K562 (cell line): ENCODE measurements around the gene CAPZB. TPM values are rescaled to one million over a fixed set of nuclear protein-coding genes. Genes with fewer than 3 reads are reported as not detected.

Experiments used
- BCOR ChIP-seq: fragments of 450-650 bp; IDR thresholded peaks from 2 replicates; pipeline ENCODE4 v1.6.1; 2016
- CC2D1A ChIP-seq: fragments of 450-650 bp; IDR thresholded peaks from 2 replicates; pipeline ENCODE4 v1.6.1; 2017; ENCODE audit warnings: mild to moderate bottlenecking
- FOXJ3 ChIP-seq: sonication (generic); formaldehyde crosslinking; IDR thresholded peaks from 2 replicates; pipeline ENCODE4 v1.4.0; 2020; ENCODE audit warnings: mild to moderate bottlenecking, missing genetic modification reagents
- FOXP1 ChIP-seq: sonication (generic); formaldehyde crosslinking; IDR thresholded peaks from 2 replicates; pipeline ENCODE4 v1.8.0; 2022; ENCODE audit warnings: mild to moderate bottlenecking, missing genetic modification reagents
- MXI1 ChIP-seq: IDR thresholded peaks from 2 replicates; pipeline ENCODE4 v1.6.1; 2011; ENCODE audit warnings: low read depth, mild to moderate bottlenecking, improper control_type of control experiment, low read length
- PHB ChIP-seq: fragments of 250-450 bp; sonication (Bioruptor Pico); IDR thresholded peaks from 2 replicates; pipeline ENCODE4 v1.5.0; 2021
- POU5F1 ChIP-seq: fragments of 150-350 bp; IDR thresholded peaks from 2 replicates; pipeline ENCODE4 v1.6.1; 2014; ENCODE audit warnings: borderline replicate concordance, low read length, low read depth, mild to moderate bottlenecking; ENCODE audit not compliant: partially characterized antibody
- RB1 ChIP-seq: fragments of 450-650 bp; IDR thresholded peaks from 2 replicates; pipeline ENCODE4 v1.6.1; 2017; ENCODE audit warnings: low read depth, mild to moderate bottlenecking
- RCOR1 ChIP-seq, 2 experiments: IDR thresholded peaks; 2 replicates each; pipeline ENCODE4 v1.6.1; 2012; ENCODE audit warnings: low read depth in 2 of 2, low read length in 2 of 2, borderline replicate concordance in 1 of 2, improper control_type of control experiment in 1 of 2
- RHOXF2B ChIP-seq: fragments of 250-450 bp; sonication (Bioruptor Pico); conservative IDR thresholded peaks from 2 replicates; pipeline ENCODE4 v1.5.1; 2021
- SLC30A9 ChIP-seq: fragments of 250-450 bp; sonication (Bioruptor Pico); IDR thresholded peaks from 2 replicates; pipeline ENCODE4 v1.8.0; 2022; ENCODE audit warnings: mild to moderate bottlenecking, moderate library complexity
- TRIM28 ChIP-seq: fragments of 450-650 bp; IDR thresholded peaks from 2 replicates; pipeline ENCODE4 v1.6.1; 2017
- ZFP1 ChIP-seq: fragments of 450-650 bp; formaldehyde crosslinking; IDR thresholded peaks from 2 replicates; pipeline ENCODE4 v1.4.0; 2020; ENCODE audit warnings: mild to moderate bottlenecking, mixed read lengths
- ZFPM2 ChIP-seq: fragments of 250-450 bp; sonication (Bioruptor Pico); IDR thresholded peaks from 2 replicates; pipeline ENCODE4 v1.5.1; 2022; ENCODE audit warnings: mild to moderate bottlenecking
- ZNF224 ChIP-seq: sonication (generic); formaldehyde crosslinking; IDR thresholded peaks from 2 replicates; pipeline ENCODE4 v1.8.0; 2022; ENCODE audit warnings: mild to moderate bottlenecking, missing genetic modification reagents
- ZNF407 ChIP-seq: fragments of 450-650 bp; IDR thresholded peaks from 2 replicates; pipeline ENCODE4 v1.6.1; 2016; ENCODE audit warnings: low read depth
- ZNF780A ChIP-seq: fragments of 250-450 bp; sonication (Bioruptor Pico); IDR thresholded peaks from 2 replicates; pipeline ENCODE4 v1.5.0; 2021; ENCODE audit warnings: mild to moderate bottlenecking
- polyA plus RNA-seq, 8 experiments: library from polyadenylated mRNA; depleted of rRNA in 4 of 8; stranded (reverse) in 5 of 8; unstranded in 3 of 8; fragments of >200 nt; fragmentation: Nextera tagmentation in 2 of 8; fragmentation: Illumina TruSeq in 1 of 8; extraction: Ambion mirVana in 2 of 8; extraction: Trizol in 1 of 8; gene quantifications; 2 replicates each; pipeline versions ENCODE4 v1.2.1 to v1.2.3, GENCODE V29; 2011 to 2014; ENCODE audit warnings: inconsistent platforms in 1 of 8, missing spikeins in 1 of 8
- total RNA-seq, 7 experiments: library from RNA; depleted of rRNA in 6 of 7; stranded (reverse); fragments of >200 nt in 6 of 7; fragmentation: Illumina TruSeq in 2 of 7; extraction: Trizol in 2 of 7; gene quantifications; 2 replicates each; pipeline versions ENCODE4 v1.2.1 to v1.2.3, GENCODE V29; 2011 to 2021; ENCODE audit warnings: low replicate concordance in 1 of 7
- TF ChIP-seq, protein P1 (sequence below), 3 experiments: fragments of 200-800 bp in 1 of 3; fragments of 250-450 bp in 1 of 3; fragments of 450-650 bp in 1 of 3; sonication (Bioruptor Pico) in 1 of 3; sonication (Bioruptor generic) in 1 of 3; formaldehyde crosslinking in 1 of 3; IDR thresholded peaks; 2 replicates each; pipeline versions ENCODE4 v1.6.1 to v1.8.0; 2016 to 2022; ENCODE audit warnings: mild to moderate bottlenecking in 2 of 3, missing genetic modification characterization in 2 of 3, missing compliant biosample characterization in 1 of 3, moderate library complexity in 1 of 3

CAPZB gene
- total and polyA plus RNA-seq, 9 of the 15 experiments (the other 6 are each of a cell fraction or from before 2014, with no cell fraction given) = 57.6 to 297 (median 125) TPM

DNA sequence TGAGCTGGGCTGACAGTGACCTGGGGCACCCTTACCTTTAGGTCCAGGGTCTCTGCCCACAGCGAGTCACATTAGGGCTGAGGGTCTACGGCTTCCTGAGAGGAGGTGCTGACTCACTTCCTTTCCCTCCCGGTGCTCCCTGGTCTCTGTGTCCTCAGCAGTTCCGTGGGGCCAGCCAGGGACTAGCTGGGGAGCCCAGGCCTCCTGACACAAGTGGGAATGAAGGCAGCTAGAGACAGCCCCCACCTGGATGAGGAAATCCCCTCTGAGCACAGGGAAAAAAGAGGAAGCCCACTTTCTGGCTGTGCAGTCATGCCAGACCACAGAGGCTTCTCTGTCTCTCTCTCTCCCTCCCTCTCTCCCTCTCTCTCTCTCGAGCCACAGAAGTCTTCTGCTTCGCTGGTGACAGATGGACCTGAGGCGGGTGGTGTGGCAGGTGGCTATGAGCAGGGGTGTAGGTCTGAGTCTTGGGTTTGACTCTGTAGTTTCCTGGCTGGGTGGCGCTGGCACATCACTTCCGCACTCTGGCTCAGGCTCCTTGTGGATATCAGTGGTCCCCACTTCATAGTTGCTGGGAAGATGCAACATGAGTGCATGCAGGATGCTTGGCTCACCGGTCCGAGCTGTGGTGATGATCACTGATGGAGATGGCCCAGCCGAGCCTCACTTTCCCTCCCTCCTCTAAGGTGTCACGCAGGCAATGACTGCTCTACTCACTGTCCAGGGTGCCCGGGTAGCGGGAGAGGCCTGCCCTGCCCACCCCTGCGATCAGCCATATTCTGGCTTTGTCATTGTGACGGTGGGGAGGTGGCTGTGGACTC, 169.8 kb downstream of the CAPZB start (continued):
- no peak for TF ChIP-seq MXI1
- no peak for TF ChIP-seq RB1
- no peak for TF ChIP-seq TRIM28
- no peak for TF ChIP-seq FOXJ3 (CRISPR knock-in tag)
- TF ChIP-seq PHB (CRISPR knock-in tag) = no peak
- no peak for TF ChIP-seq RHOXF2B (CRISPR knock-in tag)
- TF ChIP-seq CC2D1A = no peak
- no peak for TF ChIP-seq SLC30A9 (CRISPR knock-in tag)
- TF ChIP-seq, protein P1, sequence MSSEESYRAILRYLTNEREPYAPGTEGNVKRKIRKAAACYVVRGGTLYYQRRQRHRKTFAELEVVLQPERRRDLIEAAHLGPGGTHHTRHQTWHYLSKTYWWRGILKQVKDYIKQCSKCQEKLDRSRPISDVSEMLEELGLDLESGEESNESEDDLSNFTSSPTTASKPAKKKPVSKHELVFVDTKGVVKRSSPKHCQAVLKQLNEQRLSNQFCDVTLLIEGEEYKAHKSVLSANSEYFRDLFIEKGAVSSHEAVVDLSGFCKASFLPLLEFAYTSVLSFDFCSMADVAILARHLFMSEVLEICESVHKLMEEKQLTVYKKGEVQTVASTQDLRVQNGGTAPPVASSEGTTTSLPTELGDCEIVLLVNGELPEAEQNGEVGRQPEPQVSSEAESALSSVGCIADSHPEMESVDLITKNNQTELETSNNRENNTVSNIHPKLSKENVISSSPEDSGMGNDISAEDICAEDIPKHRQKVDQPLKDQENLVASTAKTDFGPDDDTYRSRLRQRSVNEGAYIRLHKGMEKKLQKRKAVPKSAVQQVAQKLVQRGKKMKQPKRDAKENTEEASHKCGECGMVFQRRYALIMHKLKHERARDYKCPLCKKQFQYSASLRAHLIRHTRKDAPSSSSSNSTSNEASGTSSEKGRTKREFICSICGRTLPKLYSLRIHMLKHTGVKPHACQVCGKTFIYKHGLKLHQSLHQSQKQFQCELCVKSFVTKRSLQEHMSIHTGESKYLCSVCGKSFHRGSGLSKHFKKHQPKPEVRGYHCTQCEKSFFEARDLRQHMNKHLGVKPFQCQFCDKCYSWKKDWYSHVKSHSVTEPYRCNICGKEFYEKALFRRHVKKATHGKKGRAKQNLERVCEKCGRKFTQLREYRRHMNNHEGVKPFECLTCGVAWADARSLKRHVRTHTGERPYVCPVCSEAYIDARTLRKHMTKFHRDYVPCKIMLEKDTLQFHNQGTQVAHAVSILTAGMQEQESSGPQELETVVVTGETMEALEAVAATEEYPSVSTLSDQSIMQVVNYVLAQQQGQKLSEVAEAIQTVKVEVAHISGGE (CRISPR knock-in tag; IDR thresholded peaks at IDR 0.05) = peak in 2 of 3 experiments; percentile 36 to 91; a peak in 2 of 6 replicates
- no peak for TF ChIP-seq ZNF407
- TF ChIP-seq ZFPM2 (CRISPR knock-in tag) = no peak
- TF ChIP-seq BCOR = no peak
- no peak for TF ChIP-seq ZFP1 (CRISPR knock-in tag)
- no peak for TF ChIP-seq ZNF224 (CRISPR knock-in tag)
- no peak for TF ChIP-seq POU5F1
- no peak for TF ChIP-seq FOXP1
- TF ChIP-seq ZNF780A (CRISPR knock-in tag) = no peak
- TF ChIP-seq RCOR1 (IDR thresholded peaks at IDR 0.05; ENCODE audit: borderline replicate concordance in 1 of 2, low read depth in 2 of 2, low read length in 2 of 2) = 0 out of 4 replicates have a peak, but pooled peaks of 1 of the 2 experiments have one; percentile 33
